Prostate gland (tissue), 2 donors: ENCODE data around the gene AK8.

Experiments
- CTCF ChIP-seq, 4 experiments: fragments of 200-600 bp in 2 of 4; fragments of 450-650 bp in 2 of 4; sonication (generic) in 2 of 4; IDR thresholded peaks; 1 replicate in 3 of 4; 2 replicates in 1 of 4; pipeline ENCODE4 v1.5.1; 2016 to 2019; ENCODE audit warnings: antibody characterized with exemption in 4 of 4, mild to moderate bottlenecking in 2 of 4, moderate library complexity in 2 of 4
- POLR2A ChIP-seq: fragments of 450-650 bp; IDR thresholded peaks from one replicate; pipeline ENCODE4 v1.6.1; 2016; ENCODE audit warnings: antibody characterized with exemption, mild to moderate bottlenecking
- POLR2AphosphoS5 ChIP-seq: sonication (generic); formaldehyde crosslinking; IDR thresholded peaks from one replicate; pipeline ENCODE4 v1.6.1; 2017; ENCODE audit warnings: antibody characterized with exemption

GRCh38 chr9:132775720-132776119 is 102.4 kb downstream of the AK8 start:
- no peak for TF ChIP-seq CTCF (IDR thresholded peaks at IDR 0.05)
- no peak for TF ChIP-seq POLR2A
- TF ChIP-seq POLR2AphosphoS5 = no peak
